Forelimb muscle (tissue), 1 donor: ENCODE measurements around the gene ARHGAP10. TPM values are rescaled to one million over a fixed set of nuclear protein-coding genes. Genes with fewer than 3 reads are reported as not detected.
"Not testable (repeated sequence)": the region's sequence is repeated elsewhere in the genome, so short reads cannot be mapped to it uniquely, and the experiment has no call there.

Source experiments
- DNase-seq: peaks from one replicate; pipeline ENCODE4 v3.0.0-alpha.2; 2013; ENCODE audit warnings: low read depth
- polyA plus RNA-seq: library from polyadenylated mRNA; unstranded; fragments of 120-200 nt; gene quantifications from one replicate; pipeline ENCODE4 v1.2.1, GENCODE V29; 2013; ENCODE audit not compliant: insufficient read length

ARHGAP10 gene
- polyA plus RNA-seq, 1 donor: 34.1 TPM

GRCh38 chr4:147793569-147794313 lies 61.9 kb downstream of the ARHGAP10 start:
- no peak for DNase-seq

- no peak for DNase-seq
Measured at GRCh38 chr4:147794314-147794680, 62.4 kb downstream of the ARHGAP10 start.

GRCh38 chr4:147794787-147795413 lies 63.0 kb downstream of the ARHGAP10 start:
- no peak for DNase-seq

DNA sequence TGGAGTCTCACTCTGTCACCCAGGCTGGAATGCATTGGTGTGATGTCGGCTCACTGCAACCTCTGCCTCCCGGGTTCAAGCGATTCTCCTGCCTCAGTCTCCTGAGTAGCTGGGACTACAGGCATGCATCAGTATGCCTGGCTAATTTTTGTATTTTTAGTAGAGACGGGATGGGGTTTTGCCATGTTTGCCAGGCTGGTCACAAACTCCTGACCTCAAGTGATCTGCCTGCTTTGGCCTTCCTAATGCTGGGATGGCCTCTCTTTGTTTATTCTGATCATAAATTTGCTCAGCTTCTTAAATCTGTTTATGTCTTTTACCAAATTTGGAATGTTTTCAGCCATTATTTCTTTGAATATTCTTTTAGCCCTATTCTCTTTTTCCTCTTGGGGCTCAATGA lies 67.2 kb downstream of the ARHGAP10 start:
- not testable (repeated sequence) for DNase-seq

GRCh38 chr4:147799986-147800555 lies 68.2 kb downstream of the ARHGAP10 start:
- no peak for DNase-seq

DNA sequence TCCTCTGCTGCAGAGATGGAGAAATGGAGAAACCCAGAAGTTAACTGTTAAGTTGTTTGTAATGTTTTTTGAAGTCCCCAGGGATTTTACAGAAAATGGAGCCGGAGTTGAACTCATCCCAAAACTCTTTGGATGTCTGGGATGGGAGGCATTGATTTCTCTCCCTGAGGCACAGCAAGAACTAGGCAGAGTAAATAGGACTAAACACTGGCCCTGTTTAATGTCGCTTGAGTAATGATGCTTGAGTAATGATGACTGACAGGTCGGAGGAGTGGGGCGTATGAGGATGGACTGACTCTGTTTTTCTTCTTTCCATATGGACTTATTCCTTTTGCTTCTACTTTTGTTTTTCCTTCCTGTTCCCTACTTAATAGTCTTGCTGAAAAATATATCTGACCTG lies 69.9 kb downstream of the ARHGAP10 start:
- no peak for DNase-seq

GRCh38 chr4:147802346-147802745 lies 70.5 kb downstream of the ARHGAP10 start:
- no peak for DNase-seq

GRCh38 chr4:147805946-147806345 lies 74.1 kb downstream of the ARHGAP10 start:
- no peak for DNase-seq

GRCh38 chr4:147808447-147808846 lies 76.6 kb downstream of the ARHGAP10 start:
- no peak for DNase-seq

GRCh38 chr4:147809211-147809610 lies 77.3 kb downstream of the ARHGAP10 start:
- DNase-seq: no peak

GRCh38 chr4:147811878-147812277 lies 80.0 kb downstream of the ARHGAP10 start:
- no peak for DNase-seq

GRCh38 chr4:147813109-147813773 lies 81.4 kb downstream of the ARHGAP10 start:
- DNase-seq: no peak

GRCh38 chr4:147813973-147814372 lies 82.1 kb downstream of the ARHGAP10 start:
- DNase-seq: no peak

- DNase-seq: no peak
Measured at GRCh38 chr4:147814376-147814775, 82.5 kb downstream of the ARHGAP10 start.

DNA sequence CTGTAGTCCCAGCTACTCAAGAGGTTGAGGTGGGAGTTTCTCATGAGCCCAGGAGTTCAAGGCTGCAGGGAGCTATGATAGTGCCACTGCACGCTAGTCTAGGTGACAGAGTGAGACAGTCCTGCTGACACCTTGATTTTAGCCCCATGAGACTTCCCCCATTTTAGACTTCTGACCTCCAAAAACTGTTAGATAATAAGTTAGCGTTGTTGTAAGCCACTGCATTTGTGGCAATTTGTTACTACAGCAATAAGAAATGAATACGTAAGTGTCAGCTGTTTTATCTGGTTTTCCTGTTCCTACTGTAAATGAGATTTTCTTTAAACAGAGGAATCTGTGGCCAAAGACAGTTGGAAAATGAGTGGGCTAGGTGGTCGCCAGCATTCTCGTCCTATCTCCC lies 83.9 kb downstream of the ARHGAP10 start:
- DNase-seq: no peak

GRCh38 chr4:147816382-147817254 lies 84.7 kb downstream of the ARHGAP10 start:
- DNase-seq: no peak

DNA sequence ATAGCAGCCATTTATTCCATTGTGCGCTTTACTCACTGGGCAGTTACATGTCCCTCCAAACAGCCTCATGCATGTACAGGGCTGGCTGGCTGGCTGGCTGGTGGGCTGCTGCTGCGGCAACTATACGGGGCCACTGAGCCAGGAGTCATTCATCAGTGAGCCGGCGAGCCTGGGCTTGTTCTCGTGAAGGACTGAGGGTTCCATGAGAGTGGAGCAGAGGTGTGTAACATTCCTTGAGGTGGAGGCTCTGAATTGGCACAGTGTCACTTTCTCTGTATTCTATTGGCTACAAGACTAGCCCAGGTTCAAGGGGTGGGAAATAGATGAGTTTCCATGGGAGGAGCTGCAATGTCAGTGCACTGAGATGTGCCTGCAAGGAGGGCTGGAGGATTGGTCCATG lies 89.1 kb downstream of the ARHGAP10 start:
- no peak for DNase-seq

DNA sequence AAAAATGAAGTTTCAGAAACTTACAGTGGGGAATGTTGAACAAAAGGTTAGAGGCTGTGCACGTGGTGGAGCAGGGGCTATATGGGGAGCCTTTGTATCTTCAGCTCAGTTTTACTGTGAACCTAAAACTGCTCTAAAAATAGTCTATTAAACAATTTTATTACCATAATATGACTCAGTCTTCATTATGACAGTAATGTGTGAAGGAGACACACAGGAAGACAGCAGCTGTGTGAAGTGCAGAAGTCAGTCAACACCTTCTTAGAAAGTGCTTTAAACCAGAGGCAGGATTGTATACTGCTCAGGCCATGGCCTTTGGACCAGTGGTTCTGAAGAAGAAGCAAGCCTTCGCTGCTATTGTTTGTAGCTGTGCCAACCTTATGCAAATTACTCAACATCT lies 89.7 kb downstream of the ARHGAP10 start:
- no peak for DNase-seq

GRCh38 chr4:147822128-147822527 lies 90.2 kb downstream of the ARHGAP10 start:
- DNase-seq: no peak

GRCh38 chr4:147823130-147823529 lies 91.2 kb downstream of the ARHGAP10 start:
- DNase-seq: no peak

DNA sequence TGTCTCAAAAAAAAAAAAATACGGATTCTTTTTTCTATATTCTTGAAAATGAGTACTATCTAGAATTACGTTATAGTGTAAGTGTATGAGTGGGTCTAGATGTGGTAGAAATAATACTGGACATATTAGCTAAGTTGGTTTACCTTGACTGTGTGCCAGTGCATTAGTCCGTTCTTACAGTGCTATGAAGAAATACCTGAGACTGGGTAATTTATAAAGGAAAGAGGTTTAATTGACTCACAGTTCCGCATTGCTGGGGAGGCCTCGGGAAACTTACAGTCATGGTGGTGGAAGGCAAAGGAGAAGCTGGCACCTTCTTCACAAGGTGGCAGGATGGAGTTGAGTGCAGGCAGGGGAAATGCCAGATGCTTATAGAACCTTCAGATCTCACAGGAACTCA lies 92.4 kb downstream of the ARHGAP10 start:
- no peak for DNase-seq

- no peak for DNase-seq
Measured at GRCh38 chr4:147824884-147825283, 93.0 kb downstream of the ARHGAP10 start.
